Activated CD8-positive, alpha-beta memory T cell treated with anti-CD3 and anti-CD28 coated beads for 36 hours (primary cell): Measurements from ENCODE around the gene RAD51B. TPM values are rescaled to one million over a fixed set of nuclear protein-coding genes. Genes with fewer than 3 reads are reported as not detected.
"Not testable (repeated sequence)": the region's sequence is repeated elsewhere in the genome, so short reads cannot be mapped to it uniquely, and the experiment has no call there.

Experiments
- CTCF ChIA-PET: fragments of 350-600 bp; sonication (Branson Sonifier 250); formaldehyde crosslinking; loops from one replicate; lab custom pipeline; 2021; ENCODE audit warnings: antibody characterized with exemption; lab: Charles Lee
- POLR2A ChIA-PET: fragments of 350-600 bp; sonication (Branson Sonifier 250); formaldehyde crosslinking; loops from one replicate; lab custom pipeline; 2021; ENCODE audit warnings: antibody characterized with exemption; lab: Charles Lee
- total RNA-seq, 2 experiments: library from RNA; stranded (reverse); gene quantifications; one replicate each; pipeline ENCODE4 v1.2.3, GENCODE V29; 2021

The RAD51B gene
- total RNA-seq: 10 to 100 TPM; 25.0 to 26.0 TPM

GRCh38 chr14:67819563-67820421 lies at the start of gene RAD51B:
Gene RAD51B (plus strand): TSS chr14:67819779.
- POLR2A ChIA-PET: interaction anchor here (0.7 kb wide), 1 partner anchor 687 kb away, joined by 3 read pairs; no protein-coding TSS in a partner anchor
- CTCF ChIA-PET: no interaction called here

- CTCF ChIA-PET: interaction anchor here (0.9 kb wide), 1 partner anchor 63 kb away, joined by 6 read pairs; no protein-coding TSS in a partner anchor
- POLR2A ChIA-PET: no interaction called here
These were observed 45.7 kb upstream of the RAD51B start for GRCh38 chr14:67773844-67774377.

- CTCF ChIA-PET: no interaction called here
These were observed 42.8 kb upstream of the RAD51B start for GRCh38 chr14:67776653-67777322.

GRCh38 chr14:67778792-67779191 lies 40.8 kb upstream of the RAD51B start:
- ChIA-PET CTCF (no interaction called here), POLR2A (no interaction called here)

More at GRCh38 chr14:67776653-67777322, 42.8 kb upstream of the RAD51B start:
- POLR2A ChIA-PET: no interaction called here

GRCh38 chr14:67782090-67782489 lies 37.5 kb upstream of the RAD51B start:
- POLR2A ChIA-PET: no interaction called here
- CTCF ChIA-PET: interaction anchor here (1.2 kb wide), 1 partner anchor 255 kb away, joined by 4 read pairs; no protein-coding TSS in a partner anchor

- ChIA-PET POLR2A (no interaction called here), CTCF (no interaction called here)
These were observed 35.2 kb upstream of the RAD51B start for GRCh38 chr14:67784244-67784823.

- ChIA-PET CTCF (no interaction called here), POLR2A (no interaction called here)
These were observed 34.1 kb upstream of the RAD51B start for GRCh38 chr14:67785270-67786109.

- ChIA-PET POLR2A (no interaction called here), CTCF (no interaction called here)
These were observed 31.9 kb upstream of the RAD51B start for GRCh38 chr14:67787673-67788072.

GRCh38 chr14:67798731-67799130 lies 20.8 kb upstream of the RAD51B start:
- ChIA-PET POLR2A (no interaction called here), CTCF (no interaction called here)

- CTCF ChIA-PET: no interaction called here
These were observed 18.8 kb upstream of the RAD51B start for GRCh38 chr14:67800743-67801142.

GRCh38 chr14:67806246-67806645 lies 13.3 kb upstream of the RAD51B start:
- POLR2A ChIA-PET: interaction anchor here (0.6 kb wide), 1 partner anchor 118 kb away, joined by 8 read pairs; no protein-coding TSS in a partner anchor
- CTCF ChIA-PET: interaction anchor here (0.6 to 1.4 kb wide), 2 partner anchors 10 to 20 kb away, joined by 3 read pairs; partner anchors contain the start of gene ZFYVE26

More at GRCh38 chr14:67800743-67801142, 18.8 kb upstream of the RAD51B start:
- POLR2A ChIA-PET: no interaction called here

- ChIA-PET POLR2A (no interaction called here), CTCF (no interaction called here)
These were observed 4.8 kb upstream of the RAD51B start for GRCh38 chr14:67814821-67815220.

- CTCF ChIA-PET: interaction anchor here (1.3 kb wide), 1 partner anchor 10 kb away, joined by 3 read pairs; no protein-coding TSS in a partner anchor
- POLR2A ChIA-PET: no interaction called here
These were observed 3.9 kb upstream of the RAD51B start for GRCh38 chr14:67815573-67816225.

- ChIA-PET POLR2A (no interaction called here), CTCF (interaction anchor here (0.8 to 1.3 kb wide), 2 partner anchors 10 to 998 kb away, joined by 3 to 4 read pairs; no protein-coding TSS in a partner anchor)
These were observed 3.1 kb upstream of the RAD51B start, which contains the start of gene ZFYVE26 for GRCh38 chr14:67816326-67817002. Gene ZFYVE26 (minus strand): TSS chr14:67816590. CDS start chr14:67815963, 627 bp downstream.

GRCh38 chr14:67817750-67818438 lies 1.7 kb upstream of the RAD51B start:
- ChIA-PET CTCF (no interaction called here), POLR2A (no interaction called here)

- CTCF ChIA-PET, POLR2A ChIA-PET: not testable (repeated sequence)
These were observed 1.1 kb upstream of the RAD51B start for GRCh38 chr14:67818476-67818875.
